Ishikawa (cell line): Measurements from ENCODE around the gene TP53RK.

Source experiments
- CEBPB ChIP-seq: IDR thresholded peaks from 2 replicates; pipeline ENCODE4 v1.6.1; 2012
- CREB1 ChIP-seq: IDR thresholded peaks from 2 replicates; pipeline ENCODE4 v1.6.1; 2012; ENCODE audit warnings: low read depth
- EGR1 ChIP-seq: IDR thresholded peaks from 2 replicates; pipeline ENCODE4 v1.6.1; 2012
- EP300 ChIP-seq: IDR thresholded peaks from 2 replicates; pipeline ENCODE4 v1.6.1; 2012; ENCODE audit warnings: borderline replicate concordance
- FOXM1 ChIP-seq: IDR thresholded peaks from 2 replicates; pipeline ENCODE4 v1.6.1; 2012; ENCODE audit warnings: low read depth, borderline replicate concordance
- MAX ChIP-seq: IDR thresholded peaks from 2 replicates; pipeline ENCODE4 v1.6.1; 2012
- NFIC ChIP-seq: IDR thresholded peaks from 2 replicates; pipeline ENCODE4 v1.6.1; 2012
- RAD21 ChIP-seq: IDR thresholded peaks from 2 replicates; pipeline ENCODE4 v1.6.1; 2012; ENCODE audit warnings: low read depth
- REST ChIP-seq: IDR thresholded peaks from 2 replicates; pipeline ENCODE4 v1.6.1; 2012; ENCODE audit warnings: low read depth, mild to moderate bottlenecking
- TAF1 ChIP-seq: IDR thresholded peaks from 2 replicates; pipeline ENCODE4 v1.6.1; 2012; ENCODE audit warnings: low read depth, mild to moderate bottlenecking
- TCF12 ChIP-seq: IDR thresholded peaks from 2 replicates; pipeline ENCODE4 v1.6.1; 2012; ENCODE audit warnings: low read depth
- TEAD4 ChIP-seq: IDR thresholded peaks from 2 replicates; pipeline ENCODE4 v1.6.1; 2012
- USF1 ChIP-seq: IDR thresholded peaks from 2 replicates; pipeline ENCODE4 v1.6.1; 2012
- YY1 ChIP-seq: IDR thresholded peaks from 2 replicates; pipeline ENCODE4 v1.6.1; 2012; ENCODE audit warnings: low read depth
- ZBTB7A ChIP-seq: IDR thresholded peaks from 2 replicates; pipeline ENCODE4 v1.6.1; 2012; ENCODE audit warnings: low read depth

Gene TP53RK

GRCh38 chr20:46720019-46720418 lies 30.8 kb upstream of the TP53RK start:
- TF ChIP-seq EP300 (no peak), ZBTB7A (no peak), TAF1 (no peak), NFIC (no peak), CEBPB (no peak), CREB1 (no peak), REST (no peak), RAD21 (no peak), YY1 (no peak), EGR1 (no peak), FOXM1 (no peak), TEAD4 (no peak), TCF12 (no peak), MAX (no peak)

- TF ChIP-seq TEAD4 (no peak), CREB1 (no peak), YY1 (no peak), CEBPB (no peak), ZBTB7A (no peak), EP300 (no peak), RAD21 (no peak), EGR1 (no peak)
Measured at GRCh38 chr20:46717818-46718541, 28.7 kb upstream of the TP53RK start.

- TF ChIP-seq EP300 (no peak), TAF1 (no peak), EGR1 (no peak), REST (no peak), FOXM1 (no peak), ZBTB7A (no peak), CEBPB (no peak), NFIC (no peak), MAX (no peak), YY1 (no peak), CREB1 (no peak), TCF12 (no peak), USF1 (no peak), TEAD4 (no peak), RAD21 (no peak)
Measured at GRCh38 chr20:46715292-46715756, 26.1 kb upstream of the TP53RK start.

GRCh38 chr20:46713957-46714834 lies 25.0 kb upstream of the TP53RK start:
- no peak for TF ChIP-seq USF1
- TF ChIP-seq RAD21: no peak
- no peak for TF ChIP-seq CREB1
- no peak for TF ChIP-seq NFIC
- TF ChIP-seq TAF1: no peak
- no peak for TF ChIP-seq REST
- no peak for TF ChIP-seq TCF12
- no peak for TF ChIP-seq EGR1
- TF ChIP-seq YY1: no peak
- no peak for TF ChIP-seq EP300
- TF ChIP-seq FOXM1: no peak
- no peak for TF ChIP-seq ZBTB7A
- TF ChIP-seq CEBPB: no peak
- no peak for TF ChIP-seq MAX
- TF ChIP-seq TEAD4: no peak
